Dendritic cell treated with granulocyte-macrophage colony-stimulating factor and Interleukin-4, amounts not matched to agents 40 ng/mL and 50 ng/mL, for 4 days (primary cell): ENCODE results near the gene CNTNAP2.
"Not testable (repeated sequence)": the region's sequence is repeated elsewhere in the genome, so short reads cannot be mapped to it uniquely, and the experiment has no call there.

Source experiments
- H3K27ac Mint-ChIP-seq: one replicate; pipeline ENCODE4 v1.8.0; 2022; ENCODE audit warnings: mild to moderate bottlenecking, mixed read lengths
- H3K27me3 Mint-ChIP-seq: one replicate; pipeline ENCODE4 v1.8.0; 2022; ENCODE audit warnings: mild to moderate bottlenecking, mixed read lengths
- H3K36me3 Mint-ChIP-seq: one replicate; pipeline ENCODE4 v1.8.0; 2022; ENCODE audit warnings: low read depth, mixed read lengths
- H3K4me1 Mint-ChIP-seq: one replicate; pipeline ENCODE4 v1.8.0; 2022; ENCODE audit warnings: low read depth, mixed read lengths
- H3K4me3 Mint-ChIP-seq: one replicate; pipeline ENCODE4 v1.8.0; 2022; ENCODE audit warnings: mild to moderate bottlenecking, moderate library complexity, mixed read lengths
- H3K9me3 Mint-ChIP-seq: one replicate; pipeline ENCODE4 v1.8.0; 2022; ENCODE audit warnings: mixed read lengths
- intact Hi-C: fragments of 100-400 bp; cut with micrococcal nuclease; formaldehyde crosslinking; loops from one replicate; pipeline ENCODE4 v1.15.0; 2022

The CNTNAP2 gene

DNA sequence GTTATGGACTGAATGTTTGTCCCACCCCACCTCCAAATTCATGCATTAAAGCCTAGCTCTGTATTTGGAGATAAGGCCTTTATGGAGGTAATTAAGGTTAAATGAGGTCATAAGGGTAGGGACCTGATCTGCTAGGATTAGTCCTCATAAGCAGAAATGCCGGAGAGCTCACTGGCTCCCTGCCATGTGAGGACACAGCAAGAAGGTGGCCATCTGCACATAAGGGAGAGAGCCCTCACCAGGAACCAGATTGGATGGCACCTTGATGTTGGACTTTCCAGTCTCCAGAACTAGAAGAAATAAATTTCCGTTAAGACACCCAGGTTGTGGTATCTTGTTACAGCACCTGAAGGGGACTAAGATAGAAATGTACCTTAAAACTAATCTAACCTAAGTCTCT, 1657.9 kb downstream of the CNTNAP2 start:
- Mint-ChIP-seq H3K27ac (no peak overlapping the region), H3K36me3 (no peaks in the 10 kb centered on the region), H3K9me3 (no peaks in the 10 kb centered on the region), H3K27me3 (no peaks in the 10 kb centered on the region), H3K4me1 (no peaks in the 10 kb centered on the region), H3K4me3 (no peak overlapping the region)
- intact Hi-C loops = no loop called here

DNA sequence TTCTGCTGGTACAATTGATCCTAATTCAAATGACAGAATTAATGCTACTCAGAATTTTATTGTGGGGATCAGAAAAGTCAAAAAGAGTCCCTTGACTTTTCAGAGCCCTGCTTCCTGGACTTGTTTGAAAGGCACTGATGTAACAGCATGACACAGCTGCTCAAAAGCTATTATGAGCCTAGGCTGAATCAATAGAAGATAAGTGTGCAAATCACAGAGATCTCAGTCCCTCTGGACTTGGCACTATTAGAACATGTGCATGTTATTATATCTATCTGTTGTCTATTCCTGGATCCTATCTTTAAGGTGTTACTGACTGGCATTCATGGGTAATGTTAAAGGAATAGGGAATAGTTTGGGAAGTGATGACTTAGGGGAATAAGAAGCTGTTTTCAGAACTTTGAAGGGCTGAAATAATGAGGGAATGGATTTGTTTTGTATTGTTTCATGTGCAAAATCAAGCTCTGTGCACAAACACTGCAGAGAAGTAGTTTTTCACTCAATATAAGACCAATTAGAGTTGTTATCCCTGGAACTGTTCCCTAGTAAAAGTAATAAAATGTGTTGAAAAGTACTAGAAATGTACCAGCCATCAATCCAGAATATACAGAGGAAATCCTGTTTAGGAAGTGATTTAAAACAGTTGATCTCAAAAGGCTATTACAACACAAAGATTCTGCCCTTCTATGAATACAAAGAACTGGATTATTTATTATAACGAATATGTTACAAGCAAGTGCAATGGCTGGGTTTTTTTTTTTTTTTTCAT, 1659.1 kb downstream of the CNTNAP2 start:
- Mint-ChIP-seq H3K4me3 (no peak overlapping the region), H3K27ac (no peak overlapping the region), H3K4me1 (no peaks in the 10 kb centered on the region), H3K27me3 (no peaks in the 10 kb centered on the region), H3K9me3 (no peaks in the 10 kb centered on the region), H3K36me3 (no peaks in the 10 kb centered on the region)
- intact Hi-C loops = no loop called here

DNA sequence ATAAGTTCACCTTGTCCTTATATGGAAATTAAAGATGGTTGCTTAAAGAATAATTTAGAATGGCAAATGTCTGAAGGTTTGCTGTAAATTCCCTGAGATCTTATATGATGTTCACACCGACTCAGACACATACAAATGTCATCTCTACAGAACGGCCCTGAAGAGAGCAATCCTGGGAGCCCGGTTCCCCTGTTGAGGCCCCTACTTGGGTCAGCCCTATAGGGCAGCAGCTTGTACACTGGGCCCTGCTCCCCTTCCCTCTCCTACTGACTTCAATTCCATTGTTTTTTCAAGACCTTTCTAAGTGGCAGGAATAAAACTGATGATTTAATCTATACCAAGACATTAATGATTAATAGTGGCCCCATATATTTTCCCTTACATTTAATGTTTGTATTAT, 1660.7 kb downstream of the CNTNAP2 start:
- Mint-ChIP-seq H3K4me3 (no peak overlapping the region), H3K27me3 (no peaks in the 10 kb centered on the region), H3K36me3 (no peaks in the 10 kb centered on the region), H3K27ac (no peak overlapping the region), H3K4me1 (no peaks in the 10 kb centered on the region), H3K9me3 (no peaks in the 10 kb centered on the region)
- intact Hi-C loops = no loop called here

DNA sequence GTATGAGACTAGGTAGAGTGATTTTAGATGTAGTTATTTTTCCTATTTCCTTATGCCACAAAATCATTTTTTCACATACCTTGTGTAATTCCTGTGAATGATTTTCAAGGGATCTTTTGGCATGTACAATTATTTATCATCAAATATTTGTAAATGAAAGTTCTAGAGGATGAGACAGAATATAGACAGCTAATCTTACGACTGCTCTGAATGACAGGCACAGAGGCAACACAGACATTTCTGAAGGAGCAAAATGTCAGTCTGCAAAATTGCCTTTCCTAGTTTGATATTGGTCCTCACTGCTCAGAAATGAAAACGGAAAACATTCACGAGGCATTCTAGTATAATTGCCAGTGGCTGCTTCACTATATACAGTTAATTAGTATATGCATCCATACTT, 1663.3 kb downstream of the CNTNAP2 start:
- Mint-ChIP-seq H3K27ac (no peak overlapping the region), H3K36me3 (no peaks in the 10 kb centered on the region), H3K4me1 (no peaks in the 10 kb centered on the region), H3K9me3 (peaks cover 4% of the 10 kb centered on the region), H3K27me3 (no peaks in the 10 kb centered on the region), H3K4me3 (no peak overlapping the region)
- intact Hi-C loops = no loop called here

DNA sequence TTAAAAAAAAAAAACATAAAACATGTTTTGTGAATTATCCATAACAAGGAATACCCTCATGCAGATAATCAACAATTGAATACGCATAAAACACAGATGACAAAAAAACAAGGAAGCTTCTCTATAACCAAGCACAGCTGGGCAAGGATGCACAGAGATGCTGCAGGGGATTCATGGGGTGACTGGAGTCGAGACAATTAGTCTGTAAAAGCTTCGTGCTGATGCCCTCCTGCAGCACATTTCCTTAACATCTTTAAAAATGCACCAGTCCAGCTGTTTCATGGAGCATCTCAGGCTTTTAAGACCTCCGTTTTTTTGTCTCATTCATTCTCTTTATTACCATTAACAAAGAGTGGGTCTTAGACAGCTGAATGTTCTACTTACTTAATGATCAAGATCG, 1680.0 kb downstream of the CNTNAP2 start:
- H3K4me1 Mint-ChIP-seq = no peaks in the 10 kb centered on the region
- no peak overlapping the region for H3K27ac Mint-ChIP-seq

DNA sequence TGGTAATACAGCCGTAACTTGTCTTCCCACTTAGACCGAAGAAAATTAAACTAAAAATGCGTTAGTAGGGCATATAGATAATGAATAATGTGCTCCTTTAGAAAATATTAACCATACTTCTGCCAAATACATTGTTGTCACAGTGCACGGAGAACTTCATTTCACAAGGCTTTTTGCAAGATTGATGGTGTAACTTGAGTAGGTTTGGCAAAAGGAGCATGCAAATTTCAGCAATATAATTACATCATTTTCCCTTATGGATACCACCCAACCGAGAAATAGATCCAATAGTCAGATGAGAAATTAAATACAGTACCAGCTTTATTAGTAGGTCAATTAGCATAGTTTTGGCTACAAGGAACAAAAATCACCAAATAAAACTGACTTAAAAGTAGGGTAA, 1681.4 kb downstream of the CNTNAP2 start:
- Mint-ChIP-seq H3K9me3 (peaks cover 9% of the 10 kb centered on the region), H3K4me3 (no peak overlapping the region), H3K36me3 (no peaks in the 10 kb centered on the region), H3K27me3 (no peaks in the 10 kb centered on the region), H3K27ac (no peak overlapping the region), H3K4me1 (no peaks in the 10 kb centered on the region)
- intact Hi-C loops = no loop called here

More for the DNA sequence above, 1680.0 kb downstream of the CNTNAP2 start:
- Mint-ChIP-seq H3K27me3 (peaks cover 3% of the 10 kb centered on the region), H3K9me3 (peaks cover 9% of the 10 kb centered on the region), H3K36me3 (no peaks in the 10 kb centered on the region), H3K4me3 (no peak overlapping the region)
- intact Hi-C loops = no loop called here

DNA sequence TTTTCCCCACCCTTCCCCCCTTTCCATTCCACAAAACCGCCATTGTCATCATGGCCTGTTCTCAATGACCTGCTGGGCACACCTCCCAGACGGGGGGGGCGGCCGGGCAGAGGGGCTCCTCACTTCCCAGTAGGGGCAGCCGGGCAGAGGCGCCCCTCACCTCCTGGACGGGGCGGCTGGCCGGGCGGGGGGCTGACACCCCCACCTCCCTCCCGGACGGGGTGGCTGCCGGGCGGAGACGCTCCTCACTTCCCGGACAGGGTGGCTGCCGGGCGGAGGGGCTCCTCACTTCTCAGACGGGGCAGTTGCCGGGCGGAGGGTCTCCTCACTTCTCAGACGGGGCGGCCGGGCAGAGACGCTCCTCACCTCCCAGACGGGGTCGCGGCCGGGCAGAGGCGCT, 1685.2 kb downstream of the CNTNAP2 start:
- H3K9me3 Mint-ChIP-seq = peaks cover 11% of the 10 kb centered on the region
- intact Hi-C loops, H3K4me1 Mint-ChIP-seq, H3K27ac Mint-ChIP-seq, H3K27me3 Mint-ChIP-seq, H3K4me3 Mint-ChIP-seq, H3K36me3 Mint-ChIP-seq: not testable (repeated sequence)

DNA sequence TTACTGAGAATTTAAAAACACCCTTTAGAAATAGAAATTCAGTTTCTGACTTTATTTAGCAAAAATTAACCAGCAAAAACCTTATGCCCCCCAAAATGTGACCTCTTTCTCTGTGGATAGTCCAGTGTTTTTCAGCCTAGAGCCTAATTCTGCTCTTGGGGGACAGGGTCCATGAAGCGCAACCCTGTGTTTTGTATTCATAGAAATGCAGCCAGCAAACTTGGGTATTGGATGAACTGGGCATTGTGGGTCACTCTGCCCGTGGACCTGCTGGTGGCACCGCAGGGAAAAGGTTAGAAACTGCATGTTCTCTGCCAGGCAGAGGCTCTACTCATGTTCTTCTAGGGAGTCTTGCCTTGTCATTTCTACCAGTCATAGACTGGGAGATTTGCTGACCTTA, 1686.5 kb downstream of the CNTNAP2 start:
- Mint-ChIP-seq H3K9me3 (peaks cover 11% of the 10 kb centered on the region), H3K4me3 (no peak overlapping the region), H3K4me1 (no peaks in the 10 kb centered on the region), H3K27ac (no peak overlapping the region), H3K36me3 (no peaks in the 10 kb centered on the region), H3K27me3 (no peaks in the 10 kb centered on the region)
- intact Hi-C loops = no loop called here

DNA sequence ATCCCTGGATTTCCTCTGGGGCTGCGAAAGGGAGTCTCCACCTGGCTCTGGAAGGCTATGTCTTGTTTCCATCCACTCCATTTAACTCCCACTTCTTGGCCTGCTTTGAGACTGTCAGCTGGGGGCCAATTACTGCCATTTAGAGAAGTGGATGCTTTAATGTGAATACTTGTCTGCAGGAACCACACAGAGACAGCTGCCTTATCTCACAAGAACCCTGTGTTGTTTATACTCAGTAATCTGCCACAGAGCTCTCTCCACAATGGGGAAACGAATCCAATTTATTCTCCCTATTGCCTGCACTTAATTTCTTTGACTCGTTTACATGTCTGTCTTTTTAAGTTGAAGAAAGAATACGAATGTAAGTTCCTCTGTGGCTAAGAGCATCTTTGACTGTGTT, 1687.0 kb downstream of the CNTNAP2 start:
- H3K4me3 Mint-ChIP-seq = no peak overlapping the region
- no peaks in the 10 kb centered on the region for H3K27me3 Mint-ChIP-seq
- intact Hi-C loops = no loop called here
- no peaks in the 10 kb centered on the region for H3K4me1 Mint-ChIP-seq
- peaks cover 11% of the 10 kb centered on the region for H3K9me3 Mint-ChIP-seq
- H3K27ac Mint-ChIP-seq = no peak overlapping the region
- H3K36me3 Mint-ChIP-seq = no peaks in the 10 kb centered on the region

DNA sequence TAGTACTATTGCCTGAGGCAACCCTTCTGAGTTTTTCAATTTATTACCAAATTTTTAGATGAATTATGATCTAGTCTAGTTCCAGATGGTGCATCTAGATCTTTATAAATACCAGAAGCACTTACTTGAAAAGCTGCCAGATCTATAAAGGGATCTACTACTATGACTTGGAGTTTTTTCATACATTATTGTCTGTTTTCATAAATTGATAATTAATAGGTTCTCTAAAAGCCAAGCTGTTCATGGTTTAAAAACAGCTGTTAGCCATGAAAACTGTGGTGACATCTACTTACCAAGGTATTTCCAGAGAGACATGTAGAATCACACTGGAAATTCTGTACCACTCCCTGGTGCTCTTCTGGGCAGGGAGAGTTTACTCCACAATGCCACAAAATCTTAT, 1687.4 kb downstream of the CNTNAP2 start:
- Mint-ChIP-seq H3K27me3 (no peaks in the 10 kb centered on the region), H3K36me3 (no peaks in the 10 kb centered on the region), H3K4me1 (no peaks in the 10 kb centered on the region), H3K27ac (no peak overlapping the region), H3K4me3 (no peak overlapping the region), H3K9me3 (peaks cover 11% of the 10 kb centered on the region)
- intact Hi-C loops = no loop called here

DNA sequence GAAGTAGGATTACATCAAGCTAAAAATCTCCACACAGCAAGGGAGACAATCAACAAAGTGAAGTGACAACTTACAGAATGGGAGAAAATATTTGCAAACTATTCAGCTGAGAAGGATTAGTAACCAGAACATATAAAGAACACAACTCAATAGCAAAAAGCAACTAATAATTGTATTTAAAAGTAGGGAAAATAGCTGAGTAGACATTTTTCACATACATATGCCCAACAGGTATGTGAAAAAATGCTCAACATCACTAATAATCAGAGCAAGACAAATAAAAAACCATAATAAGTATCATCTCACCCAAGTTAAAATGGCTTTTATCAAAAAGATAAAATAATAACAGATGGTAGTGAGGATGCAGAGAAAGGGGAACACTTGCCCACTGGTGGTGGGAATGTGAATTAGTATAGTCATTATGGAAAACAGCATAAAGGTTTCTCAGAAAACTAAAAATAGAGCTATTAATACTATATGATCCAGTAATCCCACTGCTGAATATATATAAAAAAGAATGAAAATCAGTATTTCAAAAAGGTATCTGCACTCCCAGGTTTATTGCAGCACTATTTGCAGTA, 1689.5 kb downstream of the CNTNAP2 start:
- intact Hi-C loops = no loop called here
- Mint-ChIP-seq H3K9me3 (peaks cover 11% of the 10 kb centered on the region), H3K36me3 (no peaks in the 10 kb centered on the region), H3K27me3 (no peaks in the 10 kb centered on the region), H3K4me3 (no peak overlapping the region), H3K27ac (no peak overlapping the region), H3K4me1 (no peaks in the 10 kb centered on the region)

DNA sequence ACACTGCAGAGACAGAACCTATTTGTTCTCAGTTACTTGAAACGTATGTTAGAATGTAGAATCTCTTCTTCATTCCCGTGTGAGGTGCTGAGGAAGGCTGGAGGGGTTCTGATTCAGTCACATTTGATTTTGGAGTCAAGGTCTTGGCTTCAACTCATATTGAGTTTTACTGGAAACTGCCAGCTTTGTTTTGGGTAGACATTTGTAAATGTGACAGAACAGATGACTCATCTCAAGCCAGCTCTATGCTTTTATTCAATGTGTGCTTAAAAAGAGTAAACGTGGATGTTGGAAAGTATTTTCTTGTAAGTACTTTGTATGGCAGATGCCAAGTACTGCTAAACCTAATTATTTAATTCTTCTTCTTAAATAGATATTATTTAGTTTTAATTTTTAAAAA, 1693.2 kb downstream of the CNTNAP2 start:
- H3K36me3 Mint-ChIP-seq = no peaks in the 10 kb centered on the region
- H3K27ac Mint-ChIP-seq = no peak overlapping the region
- no peak overlapping the region for H3K4me3 Mint-ChIP-seq
- H3K4me1 Mint-ChIP-seq = no peaks in the 10 kb centered on the region
- no peaks in the 10 kb centered on the region for H3K27me3 Mint-ChIP-seq
- intact Hi-C loops = no loop called here
- H3K9me3 Mint-ChIP-seq = peaks cover 11% of the 10 kb centered on the region

DNA sequence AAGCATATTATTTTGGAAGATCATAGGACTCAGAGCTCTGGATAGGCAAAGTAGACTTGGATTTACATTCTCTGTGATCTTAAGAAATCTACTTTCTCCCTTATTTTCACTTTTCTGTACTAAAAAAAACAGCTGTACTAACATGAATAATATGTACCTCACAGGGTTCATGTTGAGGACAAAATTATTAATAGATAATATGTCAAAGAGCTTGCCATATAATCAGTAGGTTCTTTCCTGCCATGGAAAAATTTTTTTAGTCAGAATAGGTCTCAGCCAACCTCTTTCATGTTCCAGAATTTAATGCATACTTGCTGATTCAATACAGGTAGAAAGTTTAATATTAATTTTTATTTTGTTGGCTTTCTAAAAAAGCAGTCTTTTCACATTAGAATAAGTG, 1693.7 kb downstream of the CNTNAP2 start:
- no peaks in the 10 kb centered on the region for H3K36me3 Mint-ChIP-seq
- no peaks in the 10 kb centered on the region for H3K4me1 Mint-ChIP-seq
- intact Hi-C loops = no loop called here
- H3K27ac Mint-ChIP-seq = no peak overlapping the region
- H3K27me3 Mint-ChIP-seq = no peaks in the 10 kb centered on the region
- H3K4me3 Mint-ChIP-seq = no peak overlapping the region
- peaks cover 11% of the 10 kb centered on the region for H3K9me3 Mint-ChIP-seq

DNA sequence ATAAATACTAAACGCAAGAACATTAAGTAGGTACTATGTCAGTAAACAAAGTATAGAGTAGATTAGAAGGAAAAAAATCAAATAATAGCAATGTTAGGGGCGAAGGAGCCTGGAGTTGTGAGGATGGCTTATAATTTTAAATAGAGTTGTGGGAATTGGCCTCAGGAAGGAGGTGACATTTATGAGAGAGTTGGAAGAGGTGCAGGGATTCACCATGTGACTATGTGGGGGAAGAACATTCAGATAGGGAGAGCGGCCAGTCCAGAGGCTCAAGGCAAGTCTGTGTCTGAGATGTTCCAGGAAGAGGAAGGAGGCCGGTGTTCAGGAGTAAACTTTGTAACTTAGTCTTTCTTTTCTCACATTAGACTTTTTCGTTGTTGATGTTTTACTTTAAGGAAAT, 1695.3 kb downstream of the CNTNAP2 start:
- Mint-ChIP-seq H3K9me3 (no peaks in the 10 kb centered on the region), H3K36me3 (no peaks in the 10 kb centered on the region), H3K4me1 (no peaks in the 10 kb centered on the region), H3K27me3 (no peaks in the 10 kb centered on the region), H3K4me3 (no peak overlapping the region), H3K27ac (no peak overlapping the region)
- intact Hi-C loops = no loop called here

DNA sequence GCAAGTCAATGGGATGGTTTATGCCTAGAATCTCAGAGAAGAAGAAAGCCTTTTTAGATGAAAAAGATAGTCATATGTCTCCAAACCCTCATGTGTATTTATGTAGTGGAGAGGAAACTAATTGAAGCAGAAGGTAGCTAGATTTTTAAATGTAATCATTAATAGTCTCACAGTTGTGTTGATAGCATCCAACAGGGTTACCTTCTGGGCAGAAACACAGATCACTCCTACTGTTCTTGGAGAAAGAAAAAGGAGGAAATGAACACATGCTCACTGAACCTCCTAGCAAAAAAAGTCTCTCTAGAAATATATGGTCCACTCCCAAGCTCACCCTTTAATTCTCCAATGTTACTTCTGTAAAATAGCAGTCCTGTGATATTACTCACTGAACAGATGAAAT, 1696.7 kb downstream of the CNTNAP2 start:
- Mint-ChIP-seq H3K4me3 (no peak overlapping the region), H3K27ac (no peak overlapping the region), H3K9me3 (no peaks in the 10 kb centered on the region), H3K4me1 (no peaks in the 10 kb centered on the region), H3K36me3 (no peaks in the 10 kb centered on the region), H3K27me3 (no peaks in the 10 kb centered on the region)
- intact Hi-C loops = no loop called here
